WI38 (cell line): Measurements from ENCODE around the gene TRPC6.

Source experiments
- H3K4me3 ChIP-seq: 2 replicates; pipeline ENCODE4 v1.5.1; 2011; ENCODE audit warnings: low read depth, mild to moderate bottlenecking, control low read depth, low read length
- CTCF ChIP-seq: IDR thresholded peaks from 2 replicates; pipeline ENCODE4 v1.5.1; 2012; ENCODE audit warnings: low read depth, mild to moderate bottlenecking, control low read depth, low read length

The TRPC6 gene

GRCh38 chr11:101523634-101524260 is 60.1 kb downstream of the TRPC6 start:
- no peak overlapping the region for H3K4me3 ChIP-seq
- no peak for TF ChIP-seq CTCF

GRCh38 chr11:101523193-101523592 is 60.6 kb downstream of the TRPC6 start:
- TF ChIP-seq CTCF: no peak
- H3K4me3 ChIP-seq: no peak overlapping the region

GRCh38 chr11:101521821-101522220 is 62.0 kb downstream of the TRPC6 start:
- no peak for TF ChIP-seq CTCF
- H3K4me3 ChIP-seq: no peak overlapping the region

- no peak overlapping the region for H3K4me3 ChIP-seq
- TF ChIP-seq CTCF: no peak
Observed at GRCh38 chr11:101516546-101516945, 67.3 kb downstream of the TRPC6 start.

- TF ChIP-seq CTCF: no peak
- H3K4me3 ChIP-seq: no peak overlapping the region
Observed at GRCh38 chr11:101511065-101511464, 72.7 kb downstream of the TRPC6 start.

- no peak overlapping the region for H3K4me3 ChIP-seq
Observed at GRCh38 chr11:101510591-101510990, 73.2 kb downstream of the TRPC6 start.

GRCh38 chr11:101509922-101510321 is 73.9 kb downstream of the TRPC6 start:
- TF ChIP-seq CTCF: no peak
- H3K4me3 ChIP-seq: no peak overlapping the region

More at GRCh38 chr11:101510591-101510990, 73.2 kb downstream of the TRPC6 start:
- TF ChIP-seq CTCF: no peak
